Activated naive CD4-positive, alpha-beta T cell treated with anti-CD3 and anti-CD28 coated beads, Interleukin-2, amount 10 ng/mL, durations not matched to agents 5 hours and 36 hours (primary cell): ENCODE measurements around the gene SLC25A6. TPM values are rescaled to one million over a fixed set of nuclear protein-coding genes. Genes with fewer than 3 reads are reported as not detected.

ENCODE experiments used
- total RNA-seq, 2 experiments: library from RNA; stranded (reverse); gene quantifications; one replicate each; pipeline ENCODE4 v1.2.3, GENCODE V29; 2021

Gene SLC25A6
- 100 to 1,000 TPM; 405 to 407 TPM for total RNA-seq

DNA sequence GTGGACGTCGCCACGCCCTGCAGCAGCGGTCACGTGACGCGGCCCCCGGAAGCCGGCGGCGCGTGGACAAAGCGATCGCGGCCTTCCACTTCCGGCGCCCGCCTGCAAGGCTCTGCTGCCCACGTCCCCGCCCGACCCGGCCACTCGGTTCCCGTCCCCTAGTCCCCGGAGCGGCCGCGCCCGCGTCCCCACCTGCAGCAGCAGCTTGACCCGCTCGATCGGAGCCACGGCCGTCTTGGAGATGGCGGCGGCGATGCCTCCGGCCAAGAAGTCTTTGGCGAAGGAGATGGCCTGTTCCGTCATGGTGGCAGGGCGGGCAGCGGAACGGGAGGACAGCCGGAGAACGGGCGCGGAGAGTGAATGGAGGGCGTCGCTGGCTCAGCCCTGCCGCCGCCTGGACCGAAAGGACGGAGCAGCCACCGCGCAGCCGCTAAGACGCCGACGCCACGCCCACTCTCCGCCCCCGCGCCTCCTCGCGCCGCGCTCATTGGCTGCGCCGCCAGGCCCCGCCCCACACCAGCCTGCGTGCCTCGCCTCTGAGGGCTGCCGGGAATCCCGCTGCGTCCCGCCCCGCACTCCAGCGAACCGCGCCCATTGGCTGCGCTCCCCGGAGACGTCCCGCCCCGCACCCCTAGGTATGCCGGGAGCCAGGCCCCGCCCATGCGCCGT is at the start of gene SLC25A6:
TSS of gene SLC25A6 (minus strand) at position 407 of the 669 bp plus-strand sequence. CDS start at position 303, 104 bp downstream.

GRCh38 chrX:1336331-1336943 is 55.5 kb downstream of the SLC25A6 start, which contains the start of gene IL3RA:
IL3RA (plus strand) TSS chrX:1336785; CDS start chrX:1341766, 4,981 bp downstream.

Other genes with a start within 250 kb of the SLC25A6 start
- 1 to 10 TPM; 3.1 TPM for gene CRLF2, start 179.5 kb downstream of the SLC25A6 start, total RNA-seq
- under 1 TPM; 0.43 to 0.63 TPM for gene CSF2RA, start 123.3 kb downstream of the SLC25A6 start, total RNA-seq
- 1 to 10 TPM; 7.9 to 8.2 TPM for gene IL3RA, start 55.3 kb downstream of the SLC25A6 start, total RNA-seq
- 10 to 100 TPM; 39.7 to 41.0 TPM for gene ASMTL, start 60.8 kb upstream of the SLC25A6 start, total RNA-seq
- gene P2RY8, start 145.1 kb upstream of the SLC25A6 start, total RNA-seq = 10 to 100 TPM; 95.2 to 95.4 TPM
- gene AKAP17A, start 199.5 kb upstream of the SLC25A6 start, total RNA-seq = 10 to 100 TPM; 68.3 to 69.4 TPM
- gene ASMT, start 222.9 kb upstream of the SLC25A6 start, total RNA-seq = not detected